Ovary (tissue), 9 donors: ENCODE measurements around the gene YAP1. TPM values are rescaled to one million over a fixed set of nuclear protein-coding genes. Genes with fewer than 3 reads are reported as not detected.

Experiments
- DNase-seq, 5 donors: peaks; one replicate each; pipeline ENCODE4 v3.0.0-alpha.2; 2019 to 2020
- H3K27ac ChIP-seq, 2 donors: fragments of 200-600 bp; one replicate each; pipeline versions ENCODE4 v1.5.1 to v1.8.0; 2019 to 2022
- H3K27me3 ChIP-seq: fragments of 200-600 bp; one replicate; pipeline ENCODE4 v1.8.0; 2022
- H3K36me3 ChIP-seq: fragments of 200-600 bp; sonication (generic); one replicate; pipeline ENCODE4 v1.5.1; 2019
- H3K4me1 ChIP-seq: one replicate; pipeline ENCODE4 v1.8.1; 2013; ENCODE audit warnings: mild to moderate bottlenecking, moderate library complexity; ENCODE audit not compliant: insufficient read depth
- H3K4me3 ChIP-seq: fragments of 200-600 bp; sonication (generic); one replicate; pipeline ENCODE4 v1.5.1; 2017
- H3K9me3 ChIP-seq, 2 donors: fragments of 200-600 bp in 1 of 2; sonication (generic) in 1 of 2; one replicate each; pipeline versions ENCODE4 v1.5.1 to v1.8.1; 2013 to 2019; ENCODE audit warnings: mild to moderate bottlenecking in 1 of 2, moderate library complexity in 1 of 2
- CTCF ChIP-seq, 3 donors: fragments of 450-650 bp in 2 of 3; fragments of 200-600 bp in 1 of 3; IDR thresholded peaks; one replicate each; pipeline versions ENCODE4 v1.5.1 to v1.8.0; 2016 to 2022; ENCODE audit warnings: antibody characterized with exemption in 3 of 3, mild to moderate bottlenecking in 1 of 3
- EP300 ChIP-seq: sonication (generic); formaldehyde crosslinking; IDR thresholded peaks from one replicate; pipeline ENCODE4 v1.6.1; 2017; ENCODE audit warnings: antibody characterized with exemption
- POLR2A ChIP-seq: fragments of 450-650 bp; IDR thresholded peaks from one replicate; pipeline ENCODE4 v1.6.1; 2017; ENCODE audit warnings: antibody characterized with exemption, mild to moderate bottlenecking, moderate library complexity
- WGBS, 3 donors: extraction: QIAGEN DNeasy Blood & Tissue Kit in 1 of 3; methylation state at CpG; one replicate each; pipeline versions ENCODE4 v1.1.5 to v1.1.7; 2013 to 2017; 5-methylcytosine and 5-hydroxymethylcytosine counted together
- intact Hi-C, 4 donors: fragments of 100-400 bp; cut with DNase I; formaldehyde crosslinking; loops; one replicate each; pipeline versions ENCODE4 v1.11.0 to v1.15.1; 2022 to 2023
- polyA plus RNA-seq, 2 donors: library from polyadenylated mRNA; stranded (reverse); fragments of 200-250 nt in 1 of 2; fragments of 350-450 nt in 1 of 2; fragmentation: Illumina TruSeq in 1 of 2; extraction: RNeasy Lipid Tissue Mini Kit (QIAGEN cat#74804) in 1 of 2; gene quantifications; one replicate each; pipeline ENCODE4 v1.2.3, GENCODE V29; 2013 to 2014
- total RNA-seq, 7 donors: library from RNA; depleted of rRNA in 2 of 7; stranded (reverse); fragments of >200 nt in 2 of 7; fragmentation: NEBNext Ultra II Directional in 3 of 7; extraction: Animal tissue kit (Norgen Biotek cat#: 25700) in 3 of 7; gene quantifications; one replicate each; pipeline versions ENCODE4 v1.1.0 to v1.2.4, GENCODE V29; 2016 to 2023
- donor health status: DM: no; HTN: no; CAD: no; lungs with moderate emphysema.
- donor health status: DM: no; HTN: no; CAD: no.
- donor health status: Bipolar disorder and iron deficiency.
- donor health status: DM: yes; HTN: yes; CAD: no.
- donor health status: DM: no; HTN: no; CAD: no.
- donor health status: DM: yes; HTN: yes; CAD: no.

Gene YAP1
- total and polyA plus RNA-seq, 9 donors: 70.3 to 184 (median 147) TPM

GRCh38 chr11:102241026-102241425, 130.8 kb downstream of the YAP1 start:
- intact Hi-C loops: no loop called here
- Histone ChIP-seq H3K27me3 (no peaks in the 10 kb centered on the region), H3K36me3 (no peaks in the 10 kb centered on the region), H3K27ac (no peak overlapping the region), H3K4me1 (peaks cover 1% of the 10 kb centered on the region), H3K9me3 (no peaks in the 10 kb centered on the region), H3K4me3 (no peak overlapping the region)
- WGBS, 3 donors: 80 to 90% (median 85%) methylated on average over 1 of the region's 1 CpG
- TF ChIP-seq EP300: no peak
- no peak for TF ChIP-seq CTCF (IDR thresholded peaks at IDR 0.05)
- no peak for TF ChIP-seq POLR2A
- DNase-seq: no peak

GRCh38 chr11:102243399-102243884, 133.2 kb downstream of the YAP1 start:
- intact Hi-C loops: no loop called here
- Histone ChIP-seq H3K36me3 (no peaks in the 10 kb centered on the region), H3K4me1 (peaks cover 1% of the 10 kb centered on the region), H3K27me3 (no peaks in the 10 kb centered on the region), H3K9me3 (no peaks in the 10 kb centered on the region), H3K4me3 (no peak overlapping the region), H3K27ac (no peak overlapping the region)
- WGBS, 3 donors: 87 to 94% (median 94%) methylated on average over 2 of the region's 2 CpGs
- TF ChIP-seq EP300 (no peak), CTCF (IDR thresholded peaks at IDR 0.05) (no peak), POLR2A (no peak)
- DNase-seq: no peak

- H3K36me3 ChIP-seq: no peaks in the 10 kb centered on the region
- no peak for DNase-seq
- H3K27me3 ChIP-seq: no peaks in the 10 kb centered on the region
- H3K4me1 ChIP-seq: peaks cover 1% of the 10 kb centered on the region
- intact Hi-C loops: no loop called here
- H3K27ac ChIP-seq: no peak overlapping the region
- TF ChIP-seq POLR2A (no peak), CTCF (IDR thresholded peaks at IDR 0.05) (no peak), EP300 (no peak)
- whole genome bisulfite sequencing, 3 donors: 69 to 70% (median 70%) methylated on average over 5 of the region's 5 CpGs
- H3K4me3 ChIP-seq: no peak overlapping the region
- H3K9me3 ChIP-seq: no peaks in the 10 kb centered on the region
These were observed 134.6 kb downstream of the YAP1 start for GRCh38 chr11:102244681-102245409.

GRCh38 chr11:102251423-102251822, 141.2 kb downstream of the YAP1 start:
- H3K4me1 ChIP-seq: peaks cover 1% of the 10 kb centered on the region
- intact Hi-C loops: no loop called here
- H3K27ac ChIP-seq: no peak overlapping the region
- DNase-seq: no peak
- H3K27me3 ChIP-seq: no peaks in the 10 kb centered on the region
- no peak for TF ChIP-seq EP300
- TF ChIP-seq POLR2A: no peak
- TF ChIP-seq CTCF (IDR thresholded peaks at IDR 0.05): no peak
- H3K36me3 ChIP-seq: no peaks in the 10 kb centered on the region
- no peak overlapping the region for H3K4me3 ChIP-seq
- no peaks in the 10 kb centered on the region for H3K9me3 ChIP-seq
- 91 to 100% (median 92%) methylated on average over 2 of the region's 2 CpGs for WGBS, 3 donors
